A673 (cell line): Measurements from ENCODE around the gene DCHS2. TPM values are rescaled to one million over a fixed set of nuclear protein-coding genes. Genes with fewer than 3 reads are reported as not detected.

Experiments used
- BruUV-seq: library from RNA; stranded (reverse); fragments of 400-500 nt; replicated peaks from 2 replicates; lab custom pipeline; 2021; lab: Mats Ljungman, UMichigan
- CTCF ChIA-PET: fragments of 300-600 bp; sonication (Branson Sonifier 250); formaldehyde crosslinking; loops from one replicate; lab custom pipeline; 2022; ENCODE audit warnings: antibody characterized with exemption; lab: Charles Lee
- POLR2A ChIA-PET: fragments of 300-600 bp; sonication (Branson Sonifier 250); formaldehyde crosslinking; loops from one replicate; lab custom pipeline; 2022; ENCODE audit warnings: antibody characterized with exemption; ENCODE audit not compliant: low non-redundant PET; lab: Charles Lee
- DNase-seq: peaks from one replicate; pipeline ENCODE4 v3.0.0-alpha.2; 2015; ENCODE audit warnings: low spot score
- H3K27ac ChIP-seq: fragments of 200-600 bp; sonication (generic); 2 replicates; pipeline ENCODE4 v1.5.1; 2016; ENCODE audit warnings: mixed run types, low read depth, mild to moderate bottlenecking, mixed read lengths, antibody characterized with exemption, low read length; ENCODE audit not compliant: poor library complexity, severe bottlenecking
- H3K27me3 ChIP-seq: fragments of 200-600 bp; sonication (generic); replicated peaks from 2 replicates; pipeline ENCODE4 v1.6.1; 2017; ENCODE audit warnings: mixed run types, low read depth, mild to moderate bottlenecking, mixed read lengths, antibody characterized with exemption, low read length; ENCODE audit not compliant: insufficient read depth, poor library complexity
- H3K36me3 ChIP-seq: fragments of 200-600 bp; sonication (generic); 2 replicates; pipeline ENCODE4 v1.6.1; 2016; ENCODE audit warnings: mixed run types, mild to moderate bottlenecking, mixed read lengths, antibody characterized with exemption, low read length; ENCODE audit not compliant: insufficient read depth, poor library complexity, severe bottlenecking
- H3K4me1 ChIP-seq: fragments of 200-600 bp; sonication (generic); 2 replicates; pipeline ENCODE4 v1.6.1; 2017; ENCODE audit warnings: mixed run types, mild to moderate bottlenecking, mixed read lengths, antibody characterized with exemption, low read length; ENCODE audit not compliant: insufficient read depth, poor library complexity, severe bottlenecking
- H3K4me3 ChIP-seq: fragments of 200-600 bp; sonication (generic); 2 replicates; pipeline ENCODE4 v1.5.1; 2016; ENCODE audit warnings: low read depth, mixed run types, mild to moderate bottlenecking, mixed read lengths, low read length; ENCODE audit not compliant: poor library complexity, severe bottlenecking
- H3K9me3 ChIP-seq: fragments of 200-600 bp; sonication (generic); 2 replicates; pipeline ENCODE4 v1.6.1; 2016; ENCODE audit warnings: mixed run types, low read depth, mild to moderate bottlenecking, mixed read lengths, antibody characterized with exemption, low read length; ENCODE audit not compliant: poor library complexity, severe bottlenecking
- EZH2 ChIP-seq: fragments of 200-600 bp; sonication (generic); IDR thresholded peaks from 2 replicates; pipeline ENCODE4 v1.6.1; 2017; ENCODE audit warnings: borderline replicate concordance, low read depth, mild to moderate bottlenecking, mixed read lengths, antibody characterized with exemption, low read length; ENCODE audit not compliant: poor library complexity, severe bottlenecking
- intact Hi-C: fragments of 100-400 bp; cut with micrococcal nuclease; formaldehyde crosslinking; loops from one replicate; pipeline ENCODE4 v1.10.0; 2022; ENCODE audit not compliant: unreplicated experiment
- total RNA-seq: library from RNA; stranded (reverse); gene quantifications from 2 replicates; pipeline ENCODE4 v1.2.3, GENCODE V29; 2021
- TF ChIP-seq, protein P1 (sequence below): fragments of 300-800, 200-600 bp; sonication (generic); conservative IDR thresholded peaks from 2 replicates; pipeline ENCODE4 v1.5.1; 2017; ENCODE audit warnings: low read depth, mild to moderate bottlenecking, antibody characterized with exemption, low read length, moderate library complexity, mixed read lengths

Gene DCHS2
- total RNA-seq, 1 experiment from 2014 or later = 0.58 TPM

DNA sequence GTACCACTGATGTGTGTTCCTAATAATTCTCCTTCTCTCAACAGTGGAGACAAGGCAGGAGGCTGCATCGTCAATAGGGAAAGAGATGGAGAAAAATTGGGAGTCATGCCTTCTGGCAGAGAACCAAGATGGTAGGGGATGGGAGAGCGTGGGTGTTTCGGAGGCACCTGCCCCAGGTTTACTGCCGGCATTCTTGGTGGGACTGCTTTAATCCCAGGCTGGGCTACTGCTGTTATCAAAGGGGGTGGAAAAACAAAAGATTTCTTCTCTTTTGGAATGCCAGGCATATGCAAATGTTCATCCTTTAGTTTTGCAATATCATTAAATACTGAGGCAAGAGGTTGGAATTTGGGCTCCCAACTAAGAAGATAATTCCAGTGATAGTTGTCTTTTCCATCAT, 257.0 kb downstream of the DCHS2 start:
- Histone ChIP-seq H3K36me3 (no peaks in the 10 kb centered on the region), H3K9me3 (no peaks in the 10 kb centered on the region), H3K4me1 (no peaks in the 10 kb centered on the region), H3K4me3 (no peak overlapping the region), H3K27me3 (no peaks in the 10 kb centered on the region), H3K27ac (no peak overlapping the region)
- ChIA-PET POLR2A (no interaction called here), CTCF (no interaction called here)
- intact Hi-C loops = no loop called here
- no TSS peak for BruUV-seq
- TF ChIP-seq, protein P1, sequence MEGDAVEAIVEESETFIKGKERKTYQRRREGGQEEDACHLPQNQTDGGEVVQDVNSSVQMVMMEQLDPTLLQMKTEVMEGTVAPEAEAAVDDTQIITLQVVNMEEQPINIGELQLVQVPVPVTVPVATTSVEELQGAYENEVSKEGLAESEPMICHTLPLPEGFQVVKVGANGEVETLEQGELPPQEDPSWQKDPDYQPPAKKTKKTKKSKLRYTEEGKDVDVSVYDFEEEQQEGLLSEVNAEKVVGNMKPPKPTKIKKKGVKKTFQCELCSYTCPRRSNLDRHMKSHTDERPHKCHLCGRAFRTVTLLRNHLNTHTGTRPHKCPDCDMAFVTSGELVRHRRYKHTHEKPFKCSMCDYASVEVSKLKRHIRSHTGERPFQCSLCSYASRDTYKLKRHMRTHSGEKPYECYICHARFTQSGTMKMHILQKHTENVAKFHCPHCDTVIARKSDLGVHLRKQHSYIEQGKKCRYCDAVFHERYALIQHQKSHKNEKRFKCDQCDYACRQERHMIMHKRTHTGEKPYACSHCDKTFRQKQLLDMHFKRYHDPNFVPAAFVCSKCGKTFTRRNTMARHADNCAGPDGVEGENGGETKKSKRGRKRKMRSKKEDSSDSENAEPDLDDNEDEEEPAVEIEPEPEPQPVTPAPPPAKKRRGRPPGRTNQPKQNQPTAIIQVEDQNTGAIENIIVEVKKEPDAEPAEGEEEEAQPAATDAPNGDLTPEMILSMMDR = no peak
- TF ChIP-seq EZH2 = no peak
- no peak for DNase-seq

DNA sequence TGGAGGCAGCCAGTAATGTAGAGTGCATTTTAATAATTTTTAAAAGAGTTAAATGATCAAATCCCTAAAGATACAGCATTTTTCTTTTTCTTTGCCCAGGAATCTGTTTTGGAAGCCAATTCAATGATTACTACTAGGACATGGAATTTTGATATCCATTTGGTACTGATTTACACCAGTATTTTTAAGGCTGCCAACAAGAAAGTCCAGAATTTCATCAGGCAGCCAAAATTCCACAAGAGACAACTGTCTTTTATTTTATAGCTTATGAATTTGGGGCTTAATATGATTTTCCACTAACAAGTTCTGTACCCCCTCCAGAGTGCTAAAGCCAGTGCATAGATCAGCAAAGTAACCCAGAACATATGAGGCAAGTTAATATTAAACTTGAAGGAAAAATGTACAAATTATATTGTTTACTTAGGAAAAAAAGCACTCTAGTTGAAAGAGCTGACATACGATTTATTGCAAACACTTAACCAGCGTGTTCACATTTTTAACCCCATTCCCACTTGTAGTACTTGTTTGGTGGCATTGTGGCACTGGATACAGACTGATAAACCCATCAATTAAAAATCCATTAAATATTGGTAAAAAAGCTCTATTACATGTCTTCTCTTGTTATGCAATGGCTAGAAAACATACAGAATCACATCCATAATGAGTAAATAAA, 259.7 kb downstream of the DCHS2 start:
- TF ChIP-seq, protein P1 = no peak
- no peak for TF ChIP-seq EZH2
- DNase-seq = no peak
- no TSS peak for BruUV-seq
- Histone ChIP-seq H3K27me3 (no peaks in the 10 kb centered on the region), H3K4me1 (no peaks in the 10 kb centered on the region), H3K36me3 (no peaks in the 10 kb centered on the region), H3K27ac (no peak overlapping the region), H3K4me3 (no peak overlapping the region), H3K9me3 (no peaks in the 10 kb centered on the region)
- intact Hi-C loops = no loop called here
- ChIA-PET CTCF (interaction anchor here (0.5 kb wide), 1 partner anchor 390 kb away, joined by 10 read pairs; no protein-coding TSS in a partner anchor), POLR2A (no interaction called here)

DNA sequence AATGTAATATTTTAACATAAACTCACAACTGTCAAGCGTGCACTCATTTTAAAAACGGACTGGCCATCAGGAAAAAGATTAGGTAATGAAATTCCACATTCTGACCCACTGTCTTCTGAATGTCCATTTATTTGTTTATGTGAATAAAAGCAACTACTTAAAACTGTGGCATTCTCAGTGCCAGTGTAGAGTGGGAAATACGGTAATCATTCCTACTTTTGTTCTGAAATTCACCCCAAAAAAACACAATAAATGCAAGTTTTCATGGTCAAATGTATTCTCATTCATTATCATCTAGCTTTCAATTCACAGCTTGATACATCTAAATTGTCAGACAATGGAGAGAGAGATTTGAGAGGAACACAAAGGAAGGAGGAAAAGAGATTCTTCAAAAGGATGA, 260.9 kb downstream of the DCHS2 start:
- TF ChIP-seq, protein P1 = no peak
- no peak for TF ChIP-seq EZH2
- CTCF ChIA-PET = no interaction called here
- H3K36me3 ChIP-seq = no peaks in the 10 kb centered on the region
- H3K27me3 ChIP-seq = no peaks in the 10 kb centered on the region
- no peak overlapping the region for H3K27ac ChIP-seq
- H3K4me3 ChIP-seq = no peak overlapping the region
- DNase-seq = no peak
- no peaks in the 10 kb centered on the region for H3K9me3 ChIP-seq
- intact Hi-C loops = no loop called here
- POLR2A ChIA-PET = no interaction called here
- BruUV-seq = no TSS peak
- no peaks in the 10 kb centered on the region for H3K4me1 ChIP-seq
